Measurements from ENCODE around the gene DNAJA4.

DNAJA4 gene

DNA sequence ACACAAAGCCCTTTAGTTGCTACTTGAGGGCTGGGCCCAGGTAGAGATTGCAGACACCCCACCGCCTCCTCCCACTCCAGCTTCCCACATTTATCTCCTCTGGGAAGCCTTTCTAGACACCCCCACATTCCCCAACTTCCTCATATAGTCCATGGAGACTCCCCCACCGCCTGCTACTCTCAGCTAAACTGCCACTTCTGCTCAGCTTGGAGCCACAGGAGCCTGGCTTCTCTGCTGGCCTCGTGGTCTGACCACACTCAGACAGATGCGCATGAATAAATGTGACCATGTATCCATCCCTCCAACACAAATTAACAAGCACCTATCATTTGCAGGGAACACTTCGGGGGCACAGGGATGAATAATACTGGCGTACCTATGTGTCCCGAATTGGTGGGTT lies 19.5 kb upstream of the DNAJA4 start:
- peak; percentile 2 for DNase-seq

DNA sequence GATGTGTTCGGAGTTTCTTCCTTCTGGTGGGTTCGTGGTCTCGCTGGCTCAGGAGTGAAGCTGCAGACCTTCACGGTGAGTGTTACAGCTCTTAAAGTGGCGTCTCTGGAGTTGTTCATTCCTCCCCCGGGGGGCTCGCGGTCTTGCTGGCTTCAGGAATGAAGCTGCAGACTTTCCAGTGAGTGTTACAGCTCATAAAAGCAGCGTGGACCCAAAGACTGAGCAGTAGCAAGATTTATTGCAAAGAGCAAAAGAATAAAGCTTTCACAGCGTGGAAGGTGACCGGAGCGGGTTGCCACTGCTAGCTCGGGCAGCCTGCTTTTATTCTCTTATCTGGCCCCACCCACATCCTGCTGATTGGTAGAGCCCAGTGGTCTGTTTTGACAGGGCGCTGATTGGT lies 19.0 kb upstream of the DNAJA4 start:
- peak; percentile 2 for DNase-seq

DNA sequence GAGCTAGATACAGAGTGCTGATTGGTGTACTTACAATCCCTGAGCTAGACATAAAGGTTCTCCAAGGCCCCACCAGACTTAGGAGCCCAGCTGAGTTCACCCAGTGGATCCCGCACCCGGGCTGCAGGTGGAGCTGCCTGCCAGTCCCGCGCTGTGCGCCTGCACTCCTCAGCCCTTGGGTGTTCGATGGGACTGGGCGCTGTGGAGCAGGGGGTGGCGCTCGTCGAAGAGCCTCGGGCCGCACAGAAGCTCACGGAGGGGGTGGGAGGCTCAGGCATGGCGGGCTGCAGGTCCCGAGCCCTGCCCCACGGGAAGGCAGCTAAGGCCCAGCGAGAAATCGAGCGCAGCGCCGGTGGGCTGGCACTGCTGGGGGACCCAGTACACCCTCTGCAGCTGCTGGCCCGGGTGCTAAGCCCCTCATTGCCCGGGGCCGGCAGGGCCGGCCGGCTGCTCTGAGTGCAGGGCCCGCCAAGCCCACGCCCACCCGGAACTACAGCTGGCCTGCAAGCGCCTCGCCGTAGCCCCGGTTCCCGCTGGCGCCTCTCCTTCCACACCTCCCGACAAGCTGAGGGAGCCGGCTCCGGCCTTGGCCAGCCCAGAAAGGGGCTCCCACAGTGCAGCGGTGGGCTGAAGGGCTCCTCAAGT lies 18.3 kb upstream of the DNAJA4 start:
- DNase-seq: peak; percentile 19

DNA sequence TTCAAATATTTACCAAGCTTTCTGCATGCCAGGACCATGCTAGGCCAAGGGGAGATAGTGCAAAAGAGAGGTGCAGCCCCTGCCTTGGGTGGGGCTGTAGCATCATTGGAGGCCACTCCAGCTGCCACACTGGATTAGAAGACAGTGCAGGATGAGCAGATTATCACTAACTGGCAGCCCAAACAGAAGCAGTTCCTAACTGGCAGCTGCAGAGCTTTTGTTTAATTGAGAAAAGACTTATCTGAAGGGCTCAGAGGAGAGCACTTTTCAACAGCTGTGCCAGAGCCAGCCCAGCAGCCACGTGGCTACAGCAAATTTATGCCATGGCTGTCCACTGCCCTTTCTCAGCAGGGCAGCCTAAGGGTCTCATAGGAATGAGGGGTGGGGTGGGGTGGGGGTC lies 16.5 kb upstream of the DNAJA4 start:
- DNase-seq: no peak

DNA sequence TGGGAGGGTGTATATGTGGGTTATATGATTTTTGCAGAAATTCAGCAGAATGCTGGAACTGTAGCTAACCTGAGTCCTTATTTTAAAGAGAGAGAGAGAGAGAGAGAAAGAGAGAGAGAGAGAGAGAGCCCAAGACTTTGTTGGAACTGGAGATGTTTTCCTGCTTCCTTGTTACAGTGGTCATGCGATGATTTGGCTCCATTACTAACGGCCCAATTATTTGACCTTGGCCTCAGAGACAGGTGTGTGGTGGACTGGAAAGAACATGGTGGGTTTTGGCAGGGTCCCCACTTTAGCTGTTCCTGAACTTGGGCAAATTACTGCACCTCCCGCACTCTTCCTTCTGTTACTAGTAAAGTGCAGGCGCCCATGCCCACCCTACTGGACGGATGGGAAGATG lies 15.2 kb upstream of the DNAJA4 start:
- DNase-seq: no peak

DNA sequence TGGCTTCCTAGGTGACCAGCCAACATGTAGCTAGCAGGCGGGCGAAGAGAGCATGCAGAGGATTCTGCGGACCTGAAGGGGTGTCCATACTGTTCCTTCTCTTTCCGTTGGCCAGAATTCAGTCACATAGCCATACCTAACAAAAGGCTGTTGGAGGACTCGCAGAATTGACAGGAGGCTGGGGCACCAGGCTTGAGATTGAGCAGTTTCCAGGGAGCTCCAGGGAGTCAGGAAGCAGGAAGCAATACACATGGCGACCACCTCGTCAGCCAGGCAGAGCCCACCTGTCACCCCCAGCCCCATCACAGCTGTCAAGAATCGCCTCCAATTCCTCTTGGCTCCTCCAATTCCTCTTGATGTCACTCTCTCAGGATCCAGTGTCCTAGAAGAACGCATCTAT lies 13.2 kb upstream of the DNAJA4 start:
- DNase-seq: peak; percentile 2

DNA sequence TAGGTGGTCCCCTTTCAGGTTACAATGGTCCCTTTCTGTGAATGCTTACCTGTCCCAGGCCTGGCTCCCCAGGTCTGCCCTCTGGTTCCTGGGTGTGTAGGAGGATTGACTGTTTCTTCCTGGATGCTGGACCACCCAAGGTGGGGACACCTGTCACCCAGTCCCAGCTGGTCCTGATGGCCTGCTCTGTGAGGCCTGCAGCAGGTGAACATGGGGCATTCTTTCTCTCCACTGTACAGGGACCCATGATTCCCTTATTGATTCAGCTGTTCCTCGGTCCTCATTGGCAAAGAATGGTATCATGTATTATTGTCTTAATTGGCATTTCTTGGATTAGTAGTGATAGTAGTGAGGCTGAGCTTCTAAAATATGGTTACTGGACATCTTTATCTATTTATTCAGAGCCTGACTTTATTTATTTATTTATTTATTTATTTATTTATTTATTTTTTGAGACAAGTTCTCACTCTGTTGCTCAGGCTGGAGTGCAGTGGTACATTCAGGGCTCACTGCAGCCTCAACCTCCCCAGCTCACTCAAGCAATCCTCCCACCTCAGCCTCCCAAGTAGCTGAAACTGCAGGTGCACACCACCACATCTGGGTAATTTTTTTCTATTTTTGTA lies 8.8 kb upstream of the DNAJA4 start:
- DNase-seq: no peak

DNA sequence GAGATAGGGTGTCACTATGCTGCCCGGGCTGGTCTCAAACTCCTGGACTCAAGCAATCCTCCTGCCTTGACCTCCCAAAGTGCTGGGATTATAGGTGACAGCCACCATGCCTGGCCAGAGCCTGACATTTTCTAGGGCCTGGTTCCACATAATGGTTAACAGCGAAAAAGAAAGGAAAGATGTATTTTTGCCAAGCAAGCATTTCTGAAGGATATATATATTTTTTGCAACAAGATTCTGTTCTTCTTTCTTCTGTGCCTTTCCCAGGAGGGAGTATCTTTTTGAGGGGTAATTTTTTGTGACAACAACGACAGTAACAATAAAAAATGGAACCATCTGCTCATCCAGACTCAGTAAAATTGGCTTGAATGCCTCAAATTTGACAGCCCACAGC lies 8.3 kb upstream of the DNAJA4 start:
- no peak for DNase-seq

DNA sequence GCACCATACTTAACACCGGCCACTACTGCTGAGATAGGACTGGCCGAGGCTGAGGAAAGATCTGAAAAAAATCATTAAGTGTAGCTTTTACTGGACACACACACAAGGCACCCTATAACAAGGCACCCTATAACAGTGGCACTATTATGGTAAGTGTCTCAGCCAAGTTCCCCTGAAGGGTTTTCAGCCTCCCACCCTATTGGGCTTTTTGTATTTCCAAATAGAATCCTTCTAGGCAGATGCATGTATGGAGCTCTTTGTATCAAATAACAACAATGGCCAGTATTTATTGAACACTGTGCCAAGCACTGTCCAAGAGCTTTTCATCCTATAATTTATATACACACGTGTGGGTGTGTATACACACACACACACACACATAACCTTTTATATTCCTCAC lies 6.7 kb upstream of the DNAJA4 start:
- DNase-seq: no peak

DNA sequence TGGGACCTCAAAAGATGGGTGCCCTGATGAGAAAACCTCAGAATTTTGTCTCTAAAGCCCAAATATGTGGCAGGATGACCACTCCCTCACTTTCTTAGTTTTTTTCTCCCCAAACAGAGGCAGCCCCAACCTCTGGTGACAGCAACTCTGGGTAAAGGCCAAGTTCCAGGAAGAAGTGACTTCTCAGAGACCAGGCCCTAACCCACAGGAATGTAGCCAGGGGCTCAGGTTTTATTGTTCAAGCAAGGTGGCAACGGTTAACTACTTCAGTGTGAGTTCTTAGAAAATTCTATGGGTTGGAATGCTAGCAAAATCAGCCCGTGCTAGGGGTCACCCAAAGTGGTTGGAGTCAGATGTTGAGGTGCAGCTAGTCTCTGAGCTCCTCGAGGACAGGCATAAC lies 5.1 kb upstream of the DNAJA4 start:
- DNase-seq: no peak

DNA sequence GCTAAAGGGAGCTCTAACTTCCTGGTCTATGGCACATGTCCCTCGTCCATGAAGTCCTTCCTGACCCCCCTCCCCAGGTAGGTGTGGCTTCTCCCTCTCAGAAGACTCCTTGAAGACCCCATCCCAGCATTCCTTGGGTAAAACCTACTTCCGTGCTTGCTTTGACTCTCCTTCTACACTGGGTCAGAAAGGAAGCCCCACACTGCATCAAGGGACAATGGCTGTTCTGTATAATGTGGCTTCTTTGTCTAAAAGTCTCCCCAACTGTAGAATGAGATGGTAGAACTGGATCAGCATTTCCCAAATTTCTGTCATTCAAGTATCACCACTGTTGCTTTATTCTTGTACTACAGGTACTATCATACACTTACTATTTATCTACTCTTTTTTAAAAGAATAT lies 3.9 kb upstream of the DNAJA4 start:
- DNase-seq: no peak

DNA sequence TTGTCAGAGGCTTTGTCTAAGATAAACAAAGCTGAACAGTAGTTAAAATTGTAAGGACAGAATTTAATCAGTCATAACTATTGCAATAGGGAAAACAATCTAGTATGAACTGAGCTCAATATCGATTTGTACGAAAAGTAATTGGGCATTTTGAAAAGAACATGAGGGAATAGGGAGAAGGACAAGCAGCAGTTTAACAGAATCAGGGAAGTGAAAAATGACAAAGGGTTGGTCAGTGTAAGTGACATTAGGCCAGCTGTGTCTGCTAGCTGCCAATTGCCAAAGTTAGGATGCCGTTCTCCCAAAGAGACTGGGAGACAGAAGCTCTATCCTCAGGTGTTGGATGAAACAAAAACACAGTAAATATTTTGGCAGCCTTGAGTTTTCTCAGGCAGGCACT lies 3.3 kb upstream of the DNAJA4 start:
- no peak for DNase-seq

DNA sequence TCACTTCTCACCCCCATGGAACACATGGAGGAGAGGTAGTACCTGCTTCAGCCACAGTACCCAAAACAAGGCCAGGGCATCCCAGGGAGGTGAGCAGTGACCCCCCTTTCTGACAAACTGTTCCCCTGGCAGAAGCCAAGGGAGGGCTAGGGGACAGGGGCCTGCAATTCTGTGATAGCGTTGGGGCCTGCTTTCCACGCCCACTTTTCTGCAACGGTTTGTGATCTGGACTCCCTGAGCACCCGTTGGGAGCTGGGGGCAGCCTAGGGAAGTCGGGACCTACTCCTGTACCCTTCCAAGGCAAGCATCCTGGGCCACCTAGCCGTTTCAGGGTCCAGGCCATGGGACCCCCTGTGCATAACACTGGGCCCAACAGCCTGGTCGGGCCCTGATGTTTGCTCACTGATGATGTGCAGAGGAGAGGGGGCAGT lies 996 bp upstream of the DNAJA4 start:
- DNase-seq: no peak

DNA sequence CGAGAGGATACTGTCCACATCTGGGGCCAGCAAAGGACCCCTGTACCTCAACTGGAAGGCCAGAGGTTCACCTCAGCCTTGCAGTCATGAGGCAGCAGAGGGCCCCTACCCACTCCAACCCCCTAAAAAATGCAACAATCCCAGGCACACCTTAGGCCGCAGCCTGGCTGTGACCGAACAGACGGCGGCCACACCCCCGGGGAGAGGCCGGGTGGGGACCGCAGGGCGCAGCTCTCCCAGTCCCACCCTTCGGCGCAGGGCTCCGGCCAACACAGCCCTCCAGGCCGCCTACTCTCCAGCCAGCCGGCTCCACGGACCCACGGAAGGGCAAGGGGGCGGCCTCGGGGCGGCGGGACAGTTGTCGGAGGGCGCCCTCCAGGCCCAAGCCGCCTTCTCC lies 457 bp upstream of the DNAJA4 start:
- DNase-seq: no peak

DNA sequence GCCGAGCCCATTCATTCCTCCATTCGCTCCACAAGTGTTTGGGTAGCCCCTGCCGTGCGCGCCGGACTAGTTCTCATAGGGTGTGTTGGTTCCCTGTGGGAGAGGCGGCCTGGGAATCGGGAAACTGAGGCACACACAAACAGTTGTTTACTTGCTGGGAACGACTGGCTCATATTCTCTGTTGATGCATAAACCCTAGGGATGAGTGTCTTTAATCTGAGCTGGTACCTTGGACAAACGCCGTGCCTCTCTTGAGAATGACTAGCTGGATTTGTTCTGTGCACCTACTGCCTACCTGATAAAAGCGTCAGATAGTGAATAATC lies 737 bp downstream of the DNAJA4 start:
- DNase-seq: no peak

DNA sequence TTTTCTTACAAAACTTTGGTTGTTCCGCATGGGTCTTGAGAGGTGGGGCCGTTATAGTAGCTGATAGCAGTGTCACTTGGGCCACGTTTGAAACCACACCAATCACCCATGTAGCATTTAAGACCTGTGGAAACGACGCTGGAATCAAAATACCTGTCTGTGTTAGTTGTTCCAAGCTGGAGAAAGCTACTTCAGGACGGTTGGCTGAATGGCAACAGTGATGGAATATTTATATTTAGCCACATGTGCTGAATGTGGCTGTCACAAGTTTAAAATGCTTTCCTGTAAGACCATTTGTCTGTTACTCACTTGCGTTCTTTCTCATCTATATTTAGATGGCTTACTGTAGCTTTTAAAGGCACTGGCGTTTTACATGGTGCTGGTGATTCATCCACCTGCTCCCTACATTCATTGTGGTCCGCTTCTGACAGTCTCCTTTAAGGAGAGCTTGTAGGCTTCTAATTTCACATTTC lies 1.4 kb downstream of the DNAJA4 start:
- no peak for DNase-seq

DNA sequence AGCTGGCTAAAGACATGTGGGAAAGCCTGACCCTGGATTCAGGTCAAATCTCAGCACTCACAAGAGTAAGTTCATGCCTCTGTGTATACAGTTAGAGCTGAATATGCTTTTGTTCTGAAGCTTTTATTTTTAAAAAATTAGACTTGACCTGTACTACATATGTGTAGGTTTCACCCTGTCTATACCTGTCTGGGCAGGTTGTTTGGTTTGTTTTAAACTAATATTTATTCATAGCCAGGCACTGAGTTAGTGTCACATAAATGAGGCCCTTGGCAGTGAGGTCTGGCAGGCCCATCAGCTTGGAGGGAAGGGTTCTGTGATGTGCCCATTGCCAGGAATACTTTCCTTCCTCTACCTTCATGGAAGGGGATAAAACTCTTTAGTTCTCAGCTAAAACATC lies 1.9 kb downstream of the DNAJA4 start:
- DNase-seq: no peak

DNA sequence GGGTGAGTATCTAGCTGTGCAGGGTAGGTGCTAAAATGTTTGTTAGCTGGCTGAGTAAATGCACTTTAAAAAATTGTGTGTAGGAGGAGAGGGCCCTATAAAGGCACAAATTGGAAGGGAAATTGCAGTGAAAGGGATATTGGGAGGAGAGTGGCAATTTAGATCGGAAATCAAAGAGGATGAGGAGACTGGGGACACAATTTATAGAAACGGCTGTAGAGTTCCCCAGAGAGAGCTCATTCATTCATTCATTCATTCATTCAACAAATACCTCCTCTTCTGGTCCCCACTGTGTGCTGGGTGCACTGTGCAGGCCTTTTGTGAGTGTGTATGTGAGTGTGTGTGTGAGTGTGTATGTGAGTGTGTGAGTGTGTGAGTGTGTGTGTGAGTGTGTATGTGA lies 2.4 kb downstream of the DNAJA4 start:
- no peak for DNase-seq

DNA sequence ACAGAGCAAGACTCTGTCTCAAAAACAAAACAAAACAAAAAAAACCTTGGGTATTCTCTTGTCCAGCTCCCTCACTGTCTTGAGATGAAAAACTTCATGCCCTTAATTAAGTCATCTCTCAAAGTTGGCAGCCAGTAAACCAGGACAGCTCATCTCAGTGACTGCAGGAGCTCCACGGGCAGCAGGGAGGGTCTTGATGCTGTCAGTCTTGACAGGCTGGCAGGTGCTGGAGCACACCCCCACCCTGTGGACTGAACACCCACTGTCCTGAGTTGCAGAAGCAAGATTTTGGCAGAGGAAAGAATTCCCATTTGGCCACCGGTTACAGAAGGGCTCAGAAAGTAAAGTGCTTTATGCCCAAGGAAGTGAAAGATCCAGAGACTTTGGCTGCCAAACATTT lies 8.0 kb downstream of the DNAJA4 start:
- DNase-seq: no peak

DNA sequence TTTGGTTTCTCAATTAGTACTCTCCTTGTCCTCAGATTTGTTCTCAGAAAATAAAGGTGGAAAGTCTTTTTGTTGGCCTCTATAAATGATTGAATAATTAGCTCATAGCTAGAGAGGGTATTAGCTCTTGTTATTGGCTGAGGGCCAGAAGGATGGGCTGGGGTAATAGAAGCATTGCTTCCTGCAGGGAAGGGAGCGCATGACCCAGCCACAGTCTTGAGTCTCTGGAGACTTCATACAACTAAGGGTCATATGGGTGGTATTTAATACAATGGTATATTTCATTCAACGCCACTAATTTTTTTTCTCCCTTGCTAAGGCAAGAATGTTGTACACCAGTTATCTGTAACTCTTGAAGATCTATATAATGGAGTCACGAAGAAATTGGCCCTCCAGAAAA lies 8.4 kb downstream of the DNAJA4 start:
- no peak for DNase-seq

DNA sequence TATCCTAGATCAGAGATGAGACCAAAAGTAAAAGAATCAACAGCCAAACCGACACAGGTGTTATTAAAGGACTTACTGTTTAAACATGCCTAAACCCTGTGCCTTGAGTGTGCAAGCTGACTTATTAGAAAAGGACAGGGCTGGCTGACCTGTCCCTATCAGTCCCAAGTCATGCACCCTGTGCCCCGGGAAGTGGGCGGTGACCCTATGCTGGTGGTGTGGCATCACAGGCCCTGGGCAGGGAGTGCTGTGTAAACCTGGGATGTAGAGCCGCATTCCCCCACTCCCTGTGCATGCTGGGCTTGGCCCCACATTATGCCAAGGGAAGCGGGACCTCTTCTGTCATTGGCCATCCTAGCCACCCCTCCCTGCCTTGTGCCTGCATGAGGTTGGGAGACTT lies 10.6 kb downstream of the DNAJA4 start:
- no peak for DNase-seq

DNA sequence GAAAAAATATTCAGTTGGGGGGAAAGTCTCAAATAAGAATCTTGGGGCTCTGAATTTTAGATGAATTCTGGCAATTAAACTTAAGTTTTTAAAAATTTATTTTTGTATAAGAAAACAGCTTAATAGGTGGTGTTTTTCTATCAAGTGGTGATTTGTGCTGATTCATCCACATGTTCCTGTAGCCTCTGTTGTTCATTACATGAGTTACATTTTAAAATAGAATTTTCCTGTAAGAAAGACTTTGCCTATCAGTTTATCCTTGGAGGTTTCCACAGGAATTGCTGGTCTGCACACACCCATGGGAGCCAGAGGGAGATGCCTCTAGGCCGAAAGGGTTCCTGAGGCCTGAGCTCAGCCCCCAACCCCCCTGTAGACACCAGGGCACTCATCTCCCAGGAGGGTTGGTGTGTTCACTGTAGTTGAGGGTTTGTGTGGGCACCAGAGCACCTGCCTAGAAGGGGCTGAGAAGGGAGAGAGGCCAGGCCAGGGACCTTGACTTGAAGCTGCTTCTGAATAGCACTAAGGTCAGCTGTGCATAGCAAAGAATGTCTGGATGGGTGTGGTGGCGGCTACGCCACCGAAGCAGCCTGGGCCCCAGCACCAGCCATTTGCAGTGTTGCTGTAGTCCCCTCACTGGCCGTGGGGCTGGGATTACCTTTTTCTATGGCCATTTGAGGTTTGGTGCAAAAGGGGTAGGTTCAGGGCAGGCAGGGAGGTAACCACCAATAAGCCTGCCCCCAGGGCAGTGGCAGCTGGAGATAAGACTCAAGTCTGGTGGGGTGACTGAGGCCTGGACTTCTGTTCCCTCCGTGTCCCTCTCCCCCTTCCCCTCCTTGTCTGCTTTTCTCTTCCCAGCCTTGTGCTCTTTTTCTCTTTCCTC lies 11.9 kb downstream of the DNAJA4 start:
- no peak for DNase-seq

DNA sequence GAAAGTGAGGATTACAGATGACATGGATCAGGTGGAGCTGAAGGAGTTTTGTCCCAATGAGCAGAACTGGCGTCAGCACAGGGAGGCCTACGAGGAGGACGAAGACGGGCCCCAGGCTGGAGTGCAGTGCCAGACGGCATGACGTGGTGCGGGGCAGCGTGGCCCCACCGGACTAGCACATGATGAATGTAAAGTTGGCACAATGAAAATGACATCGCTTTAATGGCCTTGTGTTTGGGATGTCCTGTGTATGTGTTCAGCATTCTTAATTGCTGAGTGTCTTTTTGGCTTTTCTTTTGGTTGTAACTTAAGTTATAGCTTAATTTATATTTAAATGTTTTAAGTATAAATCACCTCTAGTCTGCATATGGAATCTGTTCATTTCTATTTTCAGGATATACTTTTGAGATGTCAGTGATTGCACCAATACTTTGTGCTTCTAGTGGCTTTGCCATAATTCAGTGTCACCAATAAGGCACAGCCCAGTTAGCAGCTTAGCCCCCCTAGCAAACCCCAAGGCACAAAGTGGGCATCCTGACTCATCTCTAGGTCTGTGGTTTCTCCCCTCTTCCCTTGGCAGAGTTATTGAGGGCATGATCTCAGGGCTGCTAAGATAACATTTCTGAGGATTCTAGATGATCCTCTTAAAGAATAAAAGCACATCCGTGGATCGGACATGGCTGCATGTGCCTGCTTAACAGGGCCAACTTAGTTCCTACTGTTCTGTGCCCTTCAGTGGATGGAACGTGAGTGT lies 16.1 kb downstream of the DNAJA4 start:
- no peak for DNase-seq

DNA sequence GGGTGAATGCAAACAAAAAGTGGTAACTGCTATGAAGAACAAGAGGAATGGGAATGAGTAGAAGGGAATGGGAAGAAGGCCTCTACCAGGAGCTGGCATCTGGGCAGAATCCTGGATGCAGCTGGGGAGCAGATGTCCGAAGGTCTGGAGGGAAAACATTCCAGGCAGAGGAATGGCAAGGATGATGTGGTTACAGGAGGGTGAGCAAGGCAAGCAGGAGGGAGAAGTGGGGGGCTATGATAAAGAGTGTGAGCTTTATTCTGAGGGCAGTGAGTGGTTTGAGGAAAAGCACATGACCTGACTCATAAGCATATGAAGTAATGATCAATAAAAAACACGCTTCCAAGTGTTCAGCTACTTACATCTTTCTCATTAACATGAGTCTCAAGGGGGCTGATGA lies 18.0 kb downstream of the DNAJA4 start:
- DNase-seq: no peak
